Smooth muscle cell (in vitro differentiated cells): ENCODE results near the gene SSUH2. TPM values are rescaled to one million over a fixed set of nuclear protein-coding genes. Genes with fewer than 3 reads are reported as not detected.
A peak's percentile ranks its signal among the peaks of the same experiment; 100 is the strongest.

Experiments used
- DNase-seq: peaks from one replicate; lab custom pipeline; 2025; ENCODE audit not compliant: unreplicated experiment; lab: John Stamatoyannopoulos, UW
- H2AFZ ChIP-seq: fragments of 200-600 bp; sonication (generic); 2 replicates; pipeline ENCODE4 v1.6.0; 2016; ENCODE audit warnings: antibody characterized with exemption, low read depth, mild to moderate bottlenecking
- H3F3A ChIP-seq: fragments of 200-600 bp; sonication (generic); 2 replicates; pipeline ENCODE4 v1.6.0; 2017; ENCODE audit warnings: antibody characterized with exemption, low read depth
- H3K27ac ChIP-seq: fragments of 200-600 bp; sonication (generic); 2 replicates; pipeline ENCODE4 v1.5.1; 2016; ENCODE audit warnings: low read depth, mild to moderate bottlenecking
- H3K27me3 ChIP-seq: fragments of 200-600 bp; sonication (generic); 2 replicates; pipeline ENCODE4 v1.6.1; 2016; ENCODE audit warnings: low read depth, mild to moderate bottlenecking
- H3K36me3 ChIP-seq: fragments of 200-600 bp; sonication (generic); 2 replicates; pipeline ENCODE4 v1.5.1; 2016; ENCODE audit warnings: low read depth
- H3K4me1 ChIP-seq: fragments of 200-600 bp; sonication (generic); 2 replicates; pipeline ENCODE4 v1.5.1; 2016; ENCODE audit warnings: low read depth
- H3K4me2 ChIP-seq: fragments of 200-600 bp; sonication (generic); 2 replicates; pipeline ENCODE4 v1.6.0; 2016; ENCODE audit warnings: mild to moderate bottlenecking
- H3K4me3 ChIP-seq: fragments of 200-600 bp; sonication (generic); 2 replicates; pipeline ENCODE4 v1.5.1; 2016; ENCODE audit warnings: mild to moderate bottlenecking
- H3K79me2 ChIP-seq: fragments of 200-600 bp; sonication (generic); 2 replicates; pipeline ENCODE4 v1.6.0; 2016; ENCODE audit warnings: low read depth, mild to moderate bottlenecking
- H3K9ac ChIP-seq: fragments of 200-600 bp; sonication (generic); 2 replicates; pipeline ENCODE4 v1.6.0; 2016; ENCODE audit warnings: low read depth
- H3K9me3 ChIP-seq: fragments of 200-600 bp; sonication (generic); replicated peaks from 2 replicates; pipeline ENCODE4 v1.5.1; 2016; ENCODE audit warnings: low read depth
- H4K20me1 ChIP-seq: fragments of 200-600 bp; sonication (generic); 2 replicates; pipeline ENCODE4 v1.6.0; 2016; ENCODE audit warnings: low read depth
- CTCF ChIP-seq: fragments of 200-600 bp; sonication (generic); IDR thresholded peaks from 2 replicates; pipeline ENCODE4 v1.5.1; 2017; ENCODE audit warnings: borderline replicate concordance, mild to moderate bottlenecking, antibody characterized with exemption; ENCODE audit not compliant: insufficient read depth, poor library complexity, severe bottlenecking
- WGBS: methylation state at CpG from one replicate; pipeline ENCODE4 v1.1.7; 2016; ENCODE audit warnings: low lambda C conversion rate; 5-methylcytosine and 5-hydroxymethylcytosine counted together
- polyA plus RNA-seq: library from polyadenylated mRNA; unstranded; fragments of >200 nt; fragmentation: Nextera tagmentation; extraction: Ambion mirVana; gene quantifications from 2 replicates; pipeline ENCODE4 v1.2.1, GENCODE V29; 2016
- total RNA-seq: library from RNA; depleted of rRNA; stranded (reverse); fragments of >200 nt; gene quantifications from 2 replicates; pipeline ENCODE4 v1.2.3, GENCODE V29; 2014

Gene SSUH2
- total and polyA plus RNA-seq, 2 experiments from 2014 or later: 0.09 TPM; not detected in 1

GRCh38 chr3:8629151-8630021, 15.2 kb downstream of the SSUH2 start:
- peak overlapping the region; percentile 7 for H3K4me2 ChIP-seq
- H3K27ac ChIP-seq: peak overlapping the region; percentile 31
- no peaks in the 10 kb centered on the region for H3K4me1 ChIP-seq
- no peak for TF ChIP-seq CTCF
- no peak overlapping the region for H3K9ac ChIP-seq
- no peaks in the 10 kb centered on the region for H3K27me3 ChIP-seq
- peak; percentile 37 for DNase-seq
- H3K9me3 ChIP-seq: no peaks in the 10 kb centered on the region
- no peaks in the 10 kb centered on the region for H3K79me2 ChIP-seq
- no peak overlapping the region for H2AFZ ChIP-seq
- no peak overlapping the region for H3K4me3 ChIP-seq
- H3F3A ChIP-seq: no peaks in the 10 kb centered on the region
- no peaks in the 10 kb centered on the region for H3K36me3 ChIP-seq
- WGBS: 41% methylated on average over 16 of the region's 16 CpGs
- no peaks in the 10 kb centered on the region for H4K20me1 ChIP-seq

GRCh38 chr3:8627949-8628348, 16.6 kb downstream of the SSUH2 start:
- TF ChIP-seq CTCF: no peak
- Histone ChIP-seq H3K27me3 (no peaks in the 10 kb centered on the region), H2AFZ (no peak overlapping the region), H3K27ac (no peak overlapping the region), H3K79me2 (no peaks in the 10 kb centered on the region), H4K20me1 (no peaks in the 10 kb centered on the region), H3K4me1 (no peaks in the 10 kb centered on the region), H3K4me2 (no peak overlapping the region), H3F3A (no peaks in the 10 kb centered on the region), H3K4me3 (no peak overlapping the region), H3K36me3 (no peaks in the 10 kb centered on the region), H3K9me3 (no peaks in the 10 kb centered on the region), H3K9ac (no peak overlapping the region)
- 98% methylated on average over 5 of the region's 5 CpGs for WGBS
- DNase-seq: no peak

GRCh38 chr3:8627201-8627940, 17.2 kb downstream of the SSUH2 start:
- Histone ChIP-seq H3K4me3 (no peak overlapping the region), H3K36me3 (no peaks in the 10 kb centered on the region), H2AFZ (no peak overlapping the region), H3F3A (no peaks in the 10 kb centered on the region), H3K4me1 (peaks cover 4% of the 10 kb centered on the region), H3K79me2 (no peaks in the 10 kb centered on the region), H3K9me3 (no peaks in the 10 kb centered on the region), H4K20me1 (no peaks in the 10 kb centered on the region), H3K27ac (no peak overlapping the region), H3K27me3 (no peaks in the 10 kb centered on the region), H3K4me2 (no peak overlapping the region), H3K9ac (no peak overlapping the region)
- no peak for DNase-seq
- TF ChIP-seq CTCF: no peak
- WGBS: 92% methylated on average over 17 of the region's 19 CpGs
